Lung (tissue), 12 donors: ENCODE data around the gene ZNF580. TPM values are rescaled to one million over a fixed set of nuclear protein-coding genes. Genes with fewer than 3 reads are reported as not detected.

ENCODE experiments used
- ATAC-seq: fragments of 200-7000 bp; cut with Tn5 transposase; one replicate; pipeline ENCODE4 v1.9.1; 2020; ENCODE audit warnings: moderate number of reproducible peaks; ENCODE audit not compliant: insufficient read depth, low FRiP score
- DNase-seq, 3 donors: peaks; one replicate each; pipeline ENCODE4 v3.0.0-alpha.2; 2013 to 2017
- H3K27ac ChIP-seq, 2 donors: one replicate each; pipeline ENCODE4 v1.5.1; 2013; ENCODE audit warnings: mild to moderate bottlenecking in 2 of 2, moderate library complexity in 2 of 2, control low read depth in 1 of 2, inconsistent platforms in 1 of 2, low read depth in 1 of 2, low read length in 1 of 2
- H3K27me3 ChIP-seq, 3 donors: one replicate each; pipeline ENCODE4 v1.5.1; 2013; ENCODE audit warnings: low read length in 2 of 3; ENCODE audit not compliant: control insufficient read depth in 3 of 3, insufficient read depth in 3 of 3
- H3K36me3 ChIP-seq, 4 donors: one replicate each; pipeline ENCODE4 v1.5.1; 2013; ENCODE audit warnings: low read length in 4 of 4, mild to moderate bottlenecking in 1 of 4, moderate library complexity in 1 of 4; ENCODE audit not compliant: control insufficient read depth in 4 of 4, insufficient read depth in 4 of 4
- H3K4me1 ChIP-seq, 5 donors: one replicate each; pipeline ENCODE4 v1.5.1; 2013; ENCODE audit warnings: low read length in 5 of 5, mild to moderate bottlenecking in 2 of 5, moderate library complexity in 1 of 5; ENCODE audit not compliant: control insufficient read depth in 5 of 5, insufficient read depth in 5 of 5
- H3K4me3 ChIP-seq: one replicate; pipeline ENCODE4 v1.5.1; 2013; ENCODE audit warnings: mild to moderate bottlenecking, control low read depth, moderate library complexity
- H3K9ac ChIP-seq, 2 donors: one replicate each; pipeline ENCODE4 v1.5.1; 2013; ENCODE audit warnings: low read length in 2 of 2, control low read depth in 1 of 2; ENCODE audit not compliant: insufficient read depth in 1 of 2
- H3K9me3 ChIP-seq, 4 donors: one replicate each; pipeline ENCODE4 v1.5.1; 2013; ENCODE audit warnings: low read length in 3 of 4, mild to moderate bottlenecking in 1 of 4, moderate library complexity in 1 of 4; ENCODE audit not compliant: control insufficient read depth in 4 of 4, insufficient read depth in 3 of 4
- WGBS, 2 donors: extraction: QIAGEN DNeasy Blood & Tissue Kit; methylation state at CpG; one replicate each; pipeline ENCODE4 v1.1.7; 2013; 5-methylcytosine and 5-hydroxymethylcytosine counted together
- polyA plus RNA-seq, 2 donors: library from polyadenylated mRNA; stranded (reverse); fragments of 200-250 nt; gene quantifications; one replicate each; pipeline ENCODE4 v1.2.1, GENCODE V29; 2013
- total RNA-seq, 2 donors: library from RNA; depleted of rRNA in 1 of 2; stranded (reverse); fragments of >200 nt in 1 of 2; gene quantifications; one replicate each; pipeline ENCODE4 v1.2.1, GENCODE V29; 2014 to 2021
- TF ChIP-seq, protein P1 (sequence below): IDR thresholded peaks from 2 replicates; pipeline ENCODE4 v1.5.1; 2012; ENCODE audit warnings: mild to moderate bottlenecking; ENCODE audit errors: control extremely low read depth, extremely low read depth
- donor health status: control.
- donor health status: control.
- donor health status: Bipolar disorder and iron deficiency.
- donor health status: healthy.
- donor health status: DM: yes; HTN: yes; CAD: no.

Gene ZNF580
- total and polyA plus RNA-seq, 4 donors = 11.1 to 41.3 (median 30.8) TPM

GRCh38 chr19:55690769-55691545 is 50.2 kb downstream of the ZNF580 start:
- WGBS, 2 donors = 93 to 95% methylated on average over 31 of the region's 31 CpGs
- no peak for DNase-seq
- TF ChIP-seq, protein P1, sequence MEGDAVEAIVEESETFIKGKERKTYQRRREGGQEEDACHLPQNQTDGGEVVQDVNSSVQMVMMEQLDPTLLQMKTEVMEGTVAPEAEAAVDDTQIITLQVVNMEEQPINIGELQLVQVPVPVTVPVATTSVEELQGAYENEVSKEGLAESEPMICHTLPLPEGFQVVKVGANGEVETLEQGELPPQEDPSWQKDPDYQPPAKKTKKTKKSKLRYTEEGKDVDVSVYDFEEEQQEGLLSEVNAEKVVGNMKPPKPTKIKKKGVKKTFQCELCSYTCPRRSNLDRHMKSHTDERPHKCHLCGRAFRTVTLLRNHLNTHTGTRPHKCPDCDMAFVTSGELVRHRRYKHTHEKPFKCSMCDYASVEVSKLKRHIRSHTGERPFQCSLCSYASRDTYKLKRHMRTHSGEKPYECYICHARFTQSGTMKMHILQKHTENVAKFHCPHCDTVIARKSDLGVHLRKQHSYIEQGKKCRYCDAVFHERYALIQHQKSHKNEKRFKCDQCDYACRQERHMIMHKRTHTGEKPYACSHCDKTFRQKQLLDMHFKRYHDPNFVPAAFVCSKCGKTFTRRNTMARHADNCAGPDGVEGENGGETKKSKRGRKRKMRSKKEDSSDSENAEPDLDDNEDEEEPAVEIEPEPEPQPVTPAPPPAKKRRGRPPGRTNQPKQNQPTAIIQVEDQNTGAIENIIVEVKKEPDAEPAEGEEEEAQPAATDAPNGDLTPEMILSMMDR = no peak
- H3K4me3 ChIP-seq = no peak overlapping the region
- ATAC-seq = no peak
- no peaks in the 10 kb centered on the region for H3K4me1 ChIP-seq
- no peaks in the 10 kb centered on the region for H3K9me3 ChIP-seq
- H3K27ac ChIP-seq = no peak overlapping the region
- H3K27me3 ChIP-seq = no peaks in the 10 kb centered on the region
- H3K36me3 ChIP-seq = peaks cover 7 to 91% (median 15%) of the 10 kb centered on the region in 4 donors
- no peak overlapping the region for H3K9ac ChIP-seq

DNA sequence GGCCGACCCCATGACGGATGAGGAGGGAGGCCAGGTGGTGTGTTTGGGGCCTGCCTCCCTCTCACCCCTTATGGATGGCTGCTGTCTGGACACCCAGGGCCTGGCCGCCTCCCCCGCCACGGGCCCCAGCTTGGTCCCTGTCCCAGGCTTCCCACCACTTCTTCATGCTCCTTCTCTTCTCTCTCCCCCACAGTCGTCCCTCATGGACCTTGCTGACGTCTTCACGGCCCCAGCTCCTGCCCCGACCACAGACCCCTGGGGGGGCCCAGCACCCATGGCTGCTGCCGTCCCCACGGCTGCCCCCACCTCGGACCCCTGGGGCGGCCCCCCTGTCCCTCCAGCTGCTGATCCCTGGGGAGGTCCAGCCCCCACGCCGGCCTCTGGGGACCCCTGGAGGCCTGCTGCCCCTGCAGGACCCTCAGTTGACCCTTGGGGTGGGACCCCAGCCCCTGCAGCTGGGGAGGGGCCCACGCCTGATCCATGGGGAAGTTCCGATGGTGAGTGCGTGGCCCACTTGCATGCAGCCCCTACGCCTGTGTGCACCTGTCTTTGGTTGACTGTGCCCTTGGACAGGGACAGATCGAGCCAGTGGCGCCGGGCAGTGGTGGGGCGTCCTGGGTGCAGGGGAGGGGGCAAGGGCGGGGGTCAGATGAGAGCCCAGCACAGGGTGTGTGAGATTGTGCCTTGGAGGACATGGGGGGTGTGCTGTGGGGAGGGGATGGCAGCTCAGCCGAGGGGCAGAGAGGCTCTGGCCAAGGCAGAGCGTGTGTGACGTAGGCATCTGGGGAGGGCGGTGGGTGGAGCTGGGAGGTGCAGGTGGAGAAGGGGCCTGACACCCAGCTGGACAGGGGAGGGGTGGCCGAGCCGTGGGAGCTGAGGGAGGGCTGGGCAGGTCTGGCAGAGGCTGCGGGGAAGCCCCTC is 51.0 kb downstream of the ZNF580 start:
- Histone ChIP-seq H3K27me3 (no peaks in the 10 kb centered on the region), H3K4me3 (no peak overlapping the region), H3K4me1 (no peaks in the 10 kb centered on the region), H3K27ac (no peak overlapping the region), H3K9ac (no peak overlapping the region), H3K9me3 (no peaks in the 10 kb centered on the region), H3K36me3 (peaks cover 7 to 93% (median 18%) of the 10 kb centered on the region in 4 donors)
- no peak for DNase-seq
- 95 to 96% methylated on average over 31 of the region's 31 CpGs for WGBS, 2 donors
- ATAC-seq = no peak
- TF ChIP-seq, protein P1 = no peak

DNA sequence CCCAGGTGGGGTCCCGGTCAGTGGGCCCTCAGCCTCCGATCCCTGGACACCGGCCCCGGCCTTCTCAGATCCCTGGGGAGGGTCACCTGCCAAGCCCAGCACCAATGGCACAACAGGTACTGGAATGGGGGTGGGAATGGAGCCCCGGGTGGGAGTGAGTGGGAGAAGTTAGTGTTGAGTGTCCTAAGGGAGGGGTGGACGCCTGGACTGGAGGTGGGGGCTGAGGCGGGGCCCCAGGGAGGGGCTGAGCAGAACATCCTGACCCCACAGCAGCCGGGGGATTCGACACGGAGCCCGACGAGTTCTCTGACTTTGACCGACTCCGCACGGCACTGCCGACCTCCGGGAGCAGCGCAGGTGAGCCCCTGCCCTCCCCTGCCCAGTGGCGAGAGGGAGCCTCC is 51.9 kb downstream of the ZNF580 start:
- DNase-seq (no peak), ATAC-seq (no peak)
- Histone ChIP-seq H3K36me3 (peaks cover 10 to 92% (median 19%) of the 10 kb centered on the region in 4 donors), H3K4me3 (no peak overlapping the region), H3K9ac (no peak overlapping the region), H3K4me1 (no peaks in the 10 kb centered on the region), H3K27me3 (no peaks in the 10 kb centered on the region), H3K9me3 (no peaks in the 10 kb centered on the region), H3K27ac (no peak overlapping the region)
- TF ChIP-seq, protein P1 = no peak
- 95% methylated on average over 19 of the region's 19 CpGs for WGBS, 2 donors

Other genes with a start within 250 kb of the ZNF580 start
- 10 to 100 TPM; 22.8 to 25.6 TPM for gene UBE2S, start 233.2 kb upstream of the ZNF580 start, total RNA-seq
- gene UBE2S, start 233.2 kb upstream of the ZNF580 start, polyA plus RNA-seq = 10 to 100 TPM; 11.3 to 17.3 TPM
- gene SHISA7, start 197.7 kb upstream of the ZNF580 start, total RNA-seq = under 1 TPM; 0.03 to 0.14 TPM
- gene SHISA7, start 197.7 kb upstream of the ZNF580 start, polyA plus RNA-seq = not detected
- 10 to 100 TPM; 34.9 to 63.2 TPM for gene ISOC2, start 179.4 kb upstream of the ZNF580 start, total RNA-seq
- 10 to 100 TPM; 68.6 to 85.0 TPM for gene ISOC2, start 179.4 kb upstream of the ZNF580 start, polyA plus RNA-seq
- gene C19orf85, start 176.3 kb upstream of the ZNF580 start, total RNA-seq = not detected
- not detected for gene C19orf85, start 176.3 kb upstream of the ZNF580 start, polyA plus RNA-seq
- gene ZNF628, start 164.4 kb upstream of the ZNF580 start, total RNA-seq = 10 to 100 TPM in 1 of 2 donors, 1 to 10 TPM in 1; 2.0 to 12.3 TPM
- 1 to 10 TPM; 7.5 to 8.0 TPM for gene ZNF628, start 164.4 kb upstream of the ZNF580 start, polyA plus RNA-seq
- gene NAT14, start 155.8 kb upstream of the ZNF580 start, total RNA-seq = 10 to 100 TPM; 17.7 to 43.9 TPM
- gene NAT14, start 155.8 kb upstream of the ZNF580 start, polyA plus RNA-seq = 10 to 100 TPM; 22.6 to 46.2 TPM
- gene SSC5D, start 152.6 kb upstream of the ZNF580 start, total RNA-seq = 1 to 10 TPM; 6.8 to 8.4 TPM
- 1 to 10 TPM in 1 of 2 donors, under 1 TPM in 1; 0.66 to 2.1 TPM for gene SSC5D, start 152.6 kb upstream of the ZNF580 start, polyA plus RNA-seq
- under 1 TPM in 1 of 2 donors, not detected in 1; 0.31 TPM for gene SBK2, start 103.9 kb upstream of the ZNF580 start, total RNA-seq
- gene SBK2, start 103.9 kb upstream of the ZNF580 start, polyA plus RNA-seq = not detected
- gene SBK3, start 95.5 kb upstream of the ZNF580 start, total RNA-seq = 1 to 10 TPM in 1 of 2 donors, not detected in 1; 1.2 TPM
- under 1 TPM in 1 of 2 donors, not detected in 1; 0.81 TPM for gene SBK3, start 95.5 kb upstream of the ZNF580 start, polyA plus RNA-seq
- gene ZNF579, start 60.2 kb upstream of the ZNF580 start, total RNA-seq = 10 to 100 TPM in 1 of 2 donors, 1 to 10 TPM in 1; 4.3 to 20.8 TPM
- gene ZNF579, start 60.2 kb upstream of the ZNF580 start, polyA plus RNA-seq = 10 to 100 TPM in 1 of 2 donors, 1 to 10 TPM in 1; 6.5 to 13.6 TPM
- gene FIZ1, start 41.5 kb upstream of the ZNF580 start, total RNA-seq = 10 to 100 TPM in 1 of 2 donors, 1 to 10 TPM in 1; 5.6 to 17.6 TPM
- gene FIZ1, start 41.5 kb upstream of the ZNF580 start, polyA plus RNA-seq = 10 to 100 TPM in 1 of 2 donors, 1 to 10 TPM in 1; 7.5 to 12.3 TPM
- gene ZNF524, start 40.7 kb upstream of the ZNF580 start, total RNA-seq = 10 to 100 TPM; 12.6 to 26.3 TPM
- 10 to 100 TPM; 30.1 to 62.5 TPM for gene ZNF524, start 40.7 kb upstream of the ZNF580 start, polyA plus RNA-seq
- 10 to 100 TPM in 1 of 2 donors, 1 to 10 TPM in 1; 5.1 to 19.3 TPM for gene ZNF865, start 35.4 kb upstream of the ZNF580 start, total RNA-seq
- 10 to 100 TPM in 1 of 2 donors, 1 to 10 TPM in 1; 8.4 to 11.7 TPM for gene ZNF865, start 35.4 kb upstream of the ZNF580 start, polyA plus RNA-seq
- 1 to 10 TPM; 6.3 to 9.4 TPM for gene ZNF784, start 16.4 kb upstream of the ZNF580 start, total RNA-seq
- gene ZNF784, start 16.4 kb upstream of the ZNF580 start, polyA plus RNA-seq = 1 to 10 TPM; 6.5 to 7.2 TPM
- 10 to 100 TPM; 15.7 to 18.1 TPM for gene ZNF581, start 2.6 kb downstream of the ZNF580 start, total RNA-seq
- 10 to 100 TPM; 15.0 to 15.5 TPM for gene ZNF581, start 2.6 kb downstream of the ZNF580 start, polyA plus RNA-seq
- 10 to 100 TPM; 11.9 to 16.8 TPM for gene CCDC106, start 7.2 kb downstream of the ZNF580 start, total RNA-seq
- 10 to 100 TPM in 1 of 2 donors, 1 to 10 TPM in 1; 8.3 to 25.9 TPM for gene CCDC106, start 7.2 kb downstream of the ZNF580 start, polyA plus RNA-seq
- gene U2AF2, start 14.0 kb downstream of the ZNF580 start, total RNA-seq = 100 to 1,000 TPM; 109 to 181 TPM
- gene U2AF2, start 14.0 kb downstream of the ZNF580 start, polyA plus RNA-seq = 100 to 1,000 TPM; 114 to 149 TPM
- gene EPN1, start 34.2 kb downstream of the ZNF580 start, total RNA-seq = 100 to 1,000 TPM in 1 of 2 donors, 10 to 100 TPM in 1; 84.8 to 140 TPM
- gene EPN1, start 34.2 kb downstream of the ZNF580 start, polyA plus RNA-seq = 100 to 1,000 TPM in 1 of 2 donors, 10 to 100 TPM in 1; 92.0 to 107 TPM
- gene NLRP9, start 97.4 kb downstream of the ZNF580 start, total RNA-seq = not detected
- not detected for gene NLRP9, start 97.4 kb downstream of the ZNF580 start, polyA plus RNA-seq
- not detected for gene RFPL4A, start 118.1 kb downstream of the ZNF580 start, total RNA-seq
- gene RFPL4A, start 118.1 kb downstream of the ZNF580 start, polyA plus RNA-seq = not detected
- not detected for gene RFPL4AL1, start 128.1 kb downstream of the ZNF580 start, total RNA-seq
- gene RFPL4AL1, start 128.1 kb downstream of the ZNF580 start, polyA plus RNA-seq = not detected
- gene NLRP11, start 191.0 kb downstream of the ZNF580 start, total RNA-seq = not detected
- not detected for gene NLRP11, start 191.0 kb downstream of the ZNF580 start, polyA plus RNA-seq
- gene NLRP4, start 195.5 kb downstream of the ZNF580 start, total RNA-seq = under 1 TPM in 1 of 2 donors, not detected in 1; 0.11 TPM
- gene NLRP4, start 195.5 kb downstream of the ZNF580 start, polyA plus RNA-seq = not detected